GM12873 (cell line): ENCODE measurements around the gene SPIC.

Source experiments
- CTCF ChIP-seq: IDR thresholded peaks from 2 replicates; pipeline ENCODE4 v1.5.1; 2012; ENCODE audit warnings: low read depth, mild to moderate bottlenecking, moderate library complexity, low read length, control low read depth; ENCODE audit not compliant: insufficient read depth; ENCODE audit errors: missing control alignments

SPIC gene

GRCh38 chr12:101536069-101536674 lies 61.0 kb downstream of the SPIC start:
- TF ChIP-seq CTCF, result no peak
